K562 (cell line): ENCODE results near the gene KCTD17. TPM values are rescaled to one million over a fixed set of nuclear protein-coding genes. Genes with fewer than 3 reads are reported as not detected.

ENCODE experiments used
- CC2D1A ChIP-seq: fragments of 450-650 bp; IDR thresholded peaks from 2 replicates; pipeline ENCODE4 v1.6.1; 2017; ENCODE audit warnings: mild to moderate bottlenecking
- CTCFL ChIP-seq: IDR thresholded peaks from 2 replicates; pipeline ENCODE4 v1.6.1; 2011; ENCODE audit warnings: borderline replicate concordance, low read depth, mild to moderate bottlenecking, moderate library complexity, low read length; ENCODE audit not compliant: insufficient read depth, poor library complexity, severe bottlenecking
- ESRRA ChIP-seq: fragments of 450-650 bp; IDR thresholded peaks from 2 replicates; pipeline ENCODE4 v1.6.1; 2014; ENCODE audit warnings: low read depth, mild to moderate bottlenecking, moderate library complexity, borderline replicate concordance
- FOSL1 ChIP-seq: fragments of 200-800 bp; sonication (Bioruptor generic); conservative IDR thresholded peaks from 2 replicates; pipeline ENCODE4 v1.6.1; 2016; ENCODE audit warnings: missing genetic modification characterization, missing compliant biosample characterization
- GATAD2A ChIP-seq: fragments of 450-650 bp; IDR thresholded peaks from 2 replicates; pipeline ENCODE4 v1.6.1; 2017
- GATAD2B ChIP-seq: fragments of 450-650 bp; IDR thresholded peaks from 2 replicates; pipeline ENCODE4 v1.6.1; 2017; ENCODE audit warnings: mild to moderate bottlenecking, borderline replicate concordance
- GTF2F1 ChIP-seq: IDR thresholded peaks from 2 replicates; pipeline ENCODE4 v1.6.1; 2011; ENCODE audit warnings: low read depth, low read length, improper control_type of control experiment
- HDAC1 ChIP-seq, 2 experiments: fragments of 450-650 bp; IDR thresholded peaks; 2 replicates each; pipeline ENCODE4 v1.6.1; 2016 to 2017; ENCODE audit warnings: inconsistent platforms in 1 of 2, mild to moderate bottlenecking in 1 of 2, moderate library complexity in 1 of 2
- HINFP ChIP-seq: fragments of 450-650 bp; conservative IDR thresholded peaks from 2 replicates; pipeline ENCODE4 v1.6.1; 2016; ENCODE audit warnings: missing genetic modification characterization, low read depth, mild to moderate bottlenecking, control low read depth, missing compliant biosample characterization
- NFIC ChIP-seq: fragments of 450-650 bp; IDR thresholded peaks from 2 replicates; pipeline ENCODE4 v1.6.1; 2017; ENCODE audit warnings: mild to moderate bottlenecking, inconsistent platforms
- NFXL1 ChIP-seq: fragments of 450-650 bp; formaldehyde crosslinking; IDR thresholded peaks from 2 replicates; pipeline ENCODE4 v1.4.0; 2021; ENCODE audit warnings: mild to moderate bottlenecking
- POLR2AphosphoS5 ChIP-seq: IDR thresholded peaks from 2 replicates; pipeline ENCODE4 v1.6.1; 2011; ENCODE audit warnings: mild to moderate bottlenecking, low read depth, low read length, moderate library complexity; ENCODE audit not compliant: control insufficient read depth, insufficient read depth
- POLR2G ChIP-seq: fragments of 200-400 bp; formaldehyde crosslinking; IDR thresholded peaks from 2 replicates; pipeline ENCODE4 v1.6.1; 2017; ENCODE audit warnings: low read depth, mild to moderate bottlenecking, antibody characterized with exemption, low read length, moderate library complexity
- POLR2H ChIP-seq: IDR thresholded peaks from 2 replicates; pipeline ENCODE4 v1.6.1; 2016; ENCODE audit warnings: missing genetic modification characterization, low read depth, mild to moderate bottlenecking, control low read depth, missing compliant biosample characterization, moderate library complexity
- RBM14 ChIP-seq: fragments of 200-400 bp; formaldehyde crosslinking; IDR thresholded peaks from 2 replicates; pipeline ENCODE4 v1.6.1; 2018; ENCODE audit warnings: low read depth, mild to moderate bottlenecking, low read length, moderate library complexity, borderline replicate concordance; ENCODE audit not compliant: insufficient read depth
- SIN3B ChIP-seq: fragments of 450-650 bp; IDR thresholded peaks from 2 replicates; pipeline ENCODE4 v1.6.1; 2017; ENCODE audit warnings: low read depth, mild to moderate bottlenecking, moderate library complexity
- SMAD4 ChIP-seq: fragments of 250-450 bp; sonication (Bioruptor Pico); conservative IDR thresholded peaks from 2 replicates; pipeline ENCODE4 v1.8.0; 2021; ENCODE audit warnings: inconsistent platforms, mild to moderate bottlenecking, moderate library complexity
- SMARCC2 ChIP-seq: fragments of 450-650 bp; IDR thresholded peaks from 2 replicates; pipeline ENCODE4 v1.6.1; 2017; ENCODE audit warnings: antibody characterized with exemption, moderate library complexity, mild to moderate bottlenecking, low read depth
- TAF1 ChIP-seq: IDR thresholded peaks from 2 replicates; pipeline ENCODE4 v1.6.1; 2011; ENCODE audit warnings: mild to moderate bottlenecking, low read length, moderate library complexity; ENCODE audit not compliant: insufficient read depth, control insufficient read depth, severe bottlenecking; ENCODE audit errors: extremely low read depth
- TFAP4 ChIP-seq: sonication (generic); formaldehyde crosslinking; IDR thresholded peaks from 2 replicates; pipeline ENCODE4 v1.8.0; 2022; ENCODE audit warnings: missing genetic modification reagents, mild to moderate bottlenecking, moderate library complexity, borderline replicate concordance
- polyA plus RNA-seq, 8 experiments: library from polyadenylated mRNA; depleted of rRNA in 4 of 8; stranded (reverse) in 5 of 8; unstranded in 3 of 8; fragments of >200 nt; fragmentation: Nextera tagmentation in 2 of 8; fragmentation: Illumina TruSeq in 1 of 8; extraction: Ambion mirVana in 2 of 8; extraction: Trizol in 1 of 8; gene quantifications; 2 replicates each; pipeline versions ENCODE4 v1.2.1 to v1.2.3, GENCODE V29; 2011 to 2014; ENCODE audit warnings: inconsistent platforms in 1 of 8, missing spikeins in 1 of 8
- total RNA-seq, 7 experiments: library from RNA; depleted of rRNA in 6 of 7; stranded (reverse); fragments of >200 nt in 6 of 7; fragmentation: Illumina TruSeq in 2 of 7; extraction: Trizol in 2 of 7; gene quantifications; 2 replicates each; pipeline versions ENCODE4 v1.2.1 to v1.2.3, GENCODE V29; 2011 to 2021; ENCODE audit warnings: low replicate concordance in 1 of 7

The KCTD17 gene
- total and polyA plus RNA-seq, 9 of the 15 experiments (the other 6 are each of a cell fraction or from before 2014, with no cell fraction given) = 0.22 to 0.90 (median 0.49) TPM; not detected in 2

- no peak for TF ChIP-seq CTCFL
- no peak for TF ChIP-seq NFXL1
- 0 out of 2 replicates have a peak, but pooled peaks have one; percentile 10 for TF ChIP-seq NFIC
- no peak for TF ChIP-seq SMARCC2
- peak; percentile 81 for TF ChIP-seq TAF1
- TF ChIP-seq TFAP4 (CRISPR knock-in tag) = peak; percentile 52; the same call in 1 of the 2 replicates
- TF ChIP-seq POLR2H (tag) = peak; percentile 35; the same call in 1 of the 2 replicates
- TF ChIP-seq GTF2F1 = no peak
- TF ChIP-seq POLR2G = peak; percentile 92
- peak; percentile 96 for TF ChIP-seq HINFP (tag)
- TF ChIP-seq SMAD4 = 0 out of 2 replicates have a peak, but pooled peaks have one; percentile 14
- TF ChIP-seq CC2D1A = peak; percentile 76; the same call in 1 of the 2 replicates
- TF ChIP-seq POLR2AphosphoS5 = peak; percentile 46; the same call in 1 of the 2 replicates
- no peak for TF ChIP-seq ESRRA
- no peak for TF ChIP-seq FOSL1 (tag)
- peak; percentile 83; the same call in 1 of the 2 replicates for TF ChIP-seq GATAD2B
- peak in 1 of 2 experiments; percentile 55; a peak in 1 of 4 replicates for TF ChIP-seq HDAC1 (IDR thresholded peaks at IDR 0.05)
- no peak for TF ChIP-seq RBM14
- 0 out of 2 replicates have a peak, but pooled peaks have one; percentile 45 for TF ChIP-seq GATAD2A
- peak; percentile 58; the same call in 1 of the 2 replicates for TF ChIP-seq SIN3B
These were observed 32.0 kb upstream of the KCTD17 start, which contains the start of the genes MPST and TST (continued) for GRCh38 chr22:37019309-37020191.
